MCF 10A (cell line): ENCODE measurements around the gene TASOR. TPM values are rescaled to one million over a fixed set of nuclear protein-coding genes. Genes with fewer than 3 reads are reported as not detected.
"Not testable (repeated sequence)": the region's sequence is repeated elsewhere in the genome, so short reads cannot be mapped to it uniquely, and the experiment has no call there.

Experiments used
- BruUV-seq: library from RNA; stranded (reverse); fragments of 400-500 nt; replicated peaks from 2 replicates; lab custom pipeline; 2021; lab: Mats Ljungman, UMichigan
- CTCF ChIA-PET: fragments of 300-600 bp; sonication (Branson Sonifier 250); formaldehyde crosslinking; extraction: SDS; loops from one replicate; lab custom pipeline; 2021; ENCODE audit warnings: antibody characterized with exemption, inconsistent platforms; lab: Yijun Ruan, JAX
- POLR2A ChIA-PET: fragments of 300-600, 350-650 bp; sonication (Branson Sonifier 250); formaldehyde crosslinking; extraction: SDS; loops from one replicate; lab custom pipeline; 2020; ENCODE audit warnings: antibody characterized with exemption, inconsistent platforms; lab: Yijun Ruan, JAX
- DNase-seq: peaks from one replicate; pipeline ENCODE4 v3.0.0-alpha.2; 2018; ENCODE audit not compliant: unreplicated experiment
- H3K27ac Mint-ChIP-seq: one replicate; pipeline ENCODE4 v1.8.0; 2022; ENCODE audit warnings: mild to moderate bottlenecking, low read depth, mixed read lengths; ENCODE audit not compliant: unreplicated experiment
- H3K27me3 Mint-ChIP-seq: one replicate; pipeline ENCODE4 v1.8.0; 2022; ENCODE audit warnings: mixed read lengths; ENCODE audit not compliant: insufficient read depth, unreplicated experiment
- H3K36me3 Mint-ChIP-seq: one replicate; pipeline ENCODE4 v1.8.0; 2022; ENCODE audit warnings: mild to moderate bottlenecking, moderate library complexity, mixed read lengths; ENCODE audit not compliant: insufficient read depth, unreplicated experiment
- H3K4me1 Mint-ChIP-seq: one replicate; pipeline ENCODE4 v1.8.0; 2022; ENCODE audit warnings: mixed read lengths; ENCODE audit not compliant: insufficient read depth, unreplicated experiment
- H3K4me3 Mint-ChIP-seq: one replicate; pipeline ENCODE4 v1.8.0; 2022; ENCODE audit warnings: mild to moderate bottlenecking, moderate library complexity, mixed read lengths; ENCODE audit not compliant: unreplicated experiment
- H3K9me3 Mint-ChIP-seq: one replicate; pipeline ENCODE4 v1.8.0; 2022; ENCODE audit warnings: mixed read lengths; ENCODE audit not compliant: unreplicated experiment
- intact Hi-C: fragments of 100-400 bp; cut with micrococcal nuclease; formaldehyde crosslinking; loops from 2 replicates; pipeline ENCODE4 v1.14.1; 2022
- total RNA-seq: library from RNA; stranded (reverse); gene quantifications from 2 replicates; pipeline ENCODE4 v1.2.3, GENCODE V29; 2022
- TF ChIP-seq, protein P1 (sequence below): fragments of 200-600 bp; IDR thresholded peaks from one replicate; pipeline ENCODE4 v1.8.0; 2022; ENCODE audit warnings: antibody characterized with exemption, mild to moderate bottlenecking; ENCODE audit not compliant: unreplicated experiment

TASOR gene
- total RNA-seq, 1 experiment from 2014 or later, result 77.3 TPM

DNA sequence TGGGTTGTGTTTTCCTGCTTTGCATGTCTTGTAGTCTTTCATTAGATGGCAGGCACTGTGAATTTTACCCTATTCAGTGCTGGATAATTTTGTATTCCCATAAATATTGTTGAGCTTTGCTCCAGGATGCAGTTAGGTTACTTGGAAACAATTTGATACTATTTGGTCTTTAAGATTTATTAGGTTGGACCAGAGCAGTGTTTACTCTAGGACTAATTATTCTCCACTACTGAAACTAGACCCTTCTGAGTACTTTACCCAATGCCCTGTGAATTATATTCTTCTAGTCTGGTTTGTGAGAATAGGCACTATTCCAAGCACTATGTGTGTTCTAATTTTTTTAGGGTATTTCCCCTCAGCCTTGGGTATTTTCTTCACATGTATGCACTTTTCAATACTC, 37.8 kb upstream of the TASOR start:
- intact Hi-C loops, result no loop called here
- no peaks in the 10 kb centered on the region for H3K4me1 Mint-ChIP-seq
- no peaks in the 10 kb centered on the region for H3K9me3 Mint-ChIP-seq
- TF ChIP-seq, protein P1, sequence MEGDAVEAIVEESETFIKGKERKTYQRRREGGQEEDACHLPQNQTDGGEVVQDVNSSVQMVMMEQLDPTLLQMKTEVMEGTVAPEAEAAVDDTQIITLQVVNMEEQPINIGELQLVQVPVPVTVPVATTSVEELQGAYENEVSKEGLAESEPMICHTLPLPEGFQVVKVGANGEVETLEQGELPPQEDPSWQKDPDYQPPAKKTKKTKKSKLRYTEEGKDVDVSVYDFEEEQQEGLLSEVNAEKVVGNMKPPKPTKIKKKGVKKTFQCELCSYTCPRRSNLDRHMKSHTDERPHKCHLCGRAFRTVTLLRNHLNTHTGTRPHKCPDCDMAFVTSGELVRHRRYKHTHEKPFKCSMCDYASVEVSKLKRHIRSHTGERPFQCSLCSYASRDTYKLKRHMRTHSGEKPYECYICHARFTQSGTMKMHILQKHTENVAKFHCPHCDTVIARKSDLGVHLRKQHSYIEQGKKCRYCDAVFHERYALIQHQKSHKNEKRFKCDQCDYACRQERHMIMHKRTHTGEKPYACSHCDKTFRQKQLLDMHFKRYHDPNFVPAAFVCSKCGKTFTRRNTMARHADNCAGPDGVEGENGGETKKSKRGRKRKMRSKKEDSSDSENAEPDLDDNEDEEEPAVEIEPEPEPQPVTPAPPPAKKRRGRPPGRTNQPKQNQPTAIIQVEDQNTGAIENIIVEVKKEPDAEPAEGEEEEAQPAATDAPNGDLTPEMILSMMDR, result no peak
- no peak for DNase-seq
- BruUV-seq, result no TSS peak
- no peaks in the 10 kb centered on the region for H3K27me3 Mint-ChIP-seq
- no peak overlapping the region for H3K4me3 Mint-ChIP-seq
- no peak overlapping the region for H3K27ac Mint-ChIP-seq
- peaks cover 18% of the 10 kb centered on the region for H3K36me3 Mint-ChIP-seq
- ChIA-PET POLR2A (interaction anchor here (0.7 to 1.2 kb wide), 2 partner anchors 79 to 113 kb away, joined by 3 read pairs; no protein-coding TSS in a partner anchor), CTCF (interaction anchor here (0.6 to 1.4 kb wide), 7 partner anchors 19 to 379 kb away, joined by 3 to 5 read pairs (median 3); no protein-coding TSS in a partner anchor)

DNA sequence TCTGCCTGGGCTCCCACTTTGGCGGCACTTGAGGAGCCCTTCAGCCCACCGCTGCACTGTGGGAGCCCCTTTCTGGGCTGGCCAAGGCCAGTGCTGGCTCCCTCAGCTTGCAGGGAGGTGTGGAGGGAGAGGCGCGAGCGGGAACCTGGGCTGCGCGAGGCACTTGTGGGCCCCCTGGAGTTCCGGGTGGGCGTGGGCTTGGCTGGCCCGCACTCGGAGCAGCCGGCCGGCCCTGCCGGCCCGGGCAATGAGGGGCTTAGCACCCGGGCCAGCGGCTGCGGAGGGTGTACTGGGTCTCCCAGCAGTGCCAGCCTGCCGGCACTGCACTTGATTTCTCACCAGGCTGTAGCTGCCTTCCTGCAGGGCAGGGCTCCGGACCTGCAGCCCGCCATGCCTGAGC, 35.7 kb upstream of the TASOR start:
- H3K4me1 Mint-ChIP-seq, H3K27ac Mint-ChIP-seq, H3K27me3 Mint-ChIP-seq, H3K36me3 Mint-ChIP-seq, POLR2A ChIA-PET, H3K9me3 Mint-ChIP-seq, DNase-seq, BruUV-seq, intact Hi-C loops, H3K4me3 Mint-ChIP-seq: not testable (repeated sequence)
- CTCF ChIA-PET, result interaction anchor here (0.7 to 3.1 kb wide), 3 partner anchors 16 to 181 kb away, joined by 3 to 13 read pairs (median 3); no protein-coding TSS in a partner anchor

DNA sequence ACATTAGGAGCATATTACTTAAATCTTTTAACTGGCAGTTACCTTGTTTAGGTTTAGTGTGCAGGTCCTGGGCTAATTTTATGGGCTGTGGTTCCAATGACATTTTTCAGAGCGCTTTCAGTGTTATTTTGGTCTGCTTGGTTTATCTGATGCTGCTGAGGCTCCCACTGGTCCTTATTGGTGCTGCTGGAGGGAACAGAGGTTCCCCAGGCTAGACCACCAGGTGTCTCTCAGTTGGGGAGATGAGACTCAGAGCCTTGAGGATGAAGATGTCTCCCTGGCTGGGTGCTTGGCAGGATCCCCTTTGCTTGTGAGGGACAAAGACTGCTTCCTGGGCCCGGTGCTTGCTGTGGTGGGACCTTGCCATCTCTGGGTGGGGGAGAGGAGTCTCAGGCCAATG, 28.3 kb upstream of the TASOR start:
- no TSS peak for BruUV-seq
- intact Hi-C loops, result no loop called here
- Mint-ChIP-seq H3K9me3 (no peaks in the 10 kb centered on the region), H3K27ac (no peak overlapping the region), H3K36me3 (no peaks in the 10 kb centered on the region), H3K4me1 (no peaks in the 10 kb centered on the region), H3K4me3 (no peak overlapping the region), H3K27me3 (no peaks in the 10 kb centered on the region)
- TF ChIP-seq, protein P1, result no peak
- no peak for DNase-seq
- ChIA-PET POLR2A (no interaction called here), CTCF (interaction anchor here (2.2 kb wide), 1 partner anchor 277 kb away, joined by 6 read pairs; no protein-coding TSS in a partner anchor)

DNA sequence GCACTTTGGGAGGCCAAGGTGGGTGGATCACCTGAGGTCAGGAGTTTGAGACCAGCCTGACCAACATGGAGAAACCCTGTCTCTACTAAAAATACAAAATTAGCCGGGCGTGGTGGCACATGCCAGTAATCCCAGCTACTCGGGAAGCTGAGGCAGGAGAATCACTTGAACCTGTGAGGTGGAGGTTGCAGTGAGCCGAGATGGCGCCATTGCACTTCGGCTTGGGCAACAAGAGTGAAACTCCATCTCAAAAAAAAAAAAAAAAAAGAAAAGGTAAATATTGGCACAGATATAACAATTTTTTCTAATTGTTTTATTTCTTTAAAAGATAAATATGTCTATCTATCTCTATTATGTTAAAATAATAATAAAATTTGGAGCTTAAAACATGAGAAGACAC, 24.3 kb upstream of the TASOR start:
- ChIA-PET CTCF (interaction anchor here (0.7 to 3.8 kb wide), 6 partner anchors 12 to 285 kb away, joined by 3 to 32 read pairs (median 4); partner anchors contain the start of gene ARHGEF3), POLR2A (interaction anchor here (0.7 kb wide), 1 partner anchor 151 kb away, joined by 3 read pairs; no protein-coding TSS in a partner anchor)
- H3K4me3 Mint-ChIP-seq, BruUV-seq, H3K27ac Mint-ChIP-seq, DNase-seq, H3K4me1 Mint-ChIP-seq, H3K27me3 Mint-ChIP-seq, H3K36me3 Mint-ChIP-seq, H3K9me3 Mint-ChIP-seq: not testable (repeated sequence)
- intact Hi-C loops, result loop anchor here (10.0 kb wide), 1 partner anchor 367 kb away; no protein-coding TSS in a partner anchor

DNA sequence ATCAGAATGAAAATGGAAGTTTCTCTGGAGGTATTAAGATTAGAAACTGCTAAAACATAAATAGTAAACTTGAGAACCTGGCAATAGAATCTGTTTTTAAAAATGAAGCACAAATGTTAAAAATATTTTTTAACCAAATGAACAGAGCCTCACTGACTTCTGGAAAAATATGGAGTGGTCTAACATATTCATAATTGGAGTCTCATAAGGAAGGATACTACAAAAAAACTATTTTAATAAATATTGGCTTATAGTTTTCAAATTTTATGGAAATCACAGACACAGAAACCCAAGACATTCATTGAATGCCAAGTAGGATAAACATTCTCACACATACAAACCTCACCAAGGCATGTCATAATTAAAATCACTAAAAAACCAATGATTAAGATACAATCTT, 23.6 kb upstream of the TASOR start:
- Mint-ChIP-seq H3K27me3 (no peaks in the 10 kb centered on the region), H3K36me3 (no peaks in the 10 kb centered on the region), H3K9me3 (no peaks in the 10 kb centered on the region), H3K27ac (no peak overlapping the region), H3K4me1 (no peaks in the 10 kb centered on the region), H3K4me3 (no peak overlapping the region)
- intact Hi-C loops, result loop anchor here (10.0 kb wide), 1 partner anchor 368 kb away; no protein-coding TSS in a partner anchor
- DNase-seq, result no peak
- POLR2A ChIA-PET, result no interaction called here
- CTCF ChIA-PET, result interaction anchor here (5.9 to 7.4 kb wide), 2 partner anchors 94 to 282 kb away, joined by 197 to 234 read pairs; partner anchors contain the start of gene ARHGEF3
- TF ChIP-seq, protein P1, result no peak
- no TSS peak for BruUV-seq
